ENCODE results near the gene NR2F2. TPM values are rescaled to one million over a fixed set of nuclear protein-coding genes. Genes with fewer than 3 reads are reported as not detected.

NR2F2 gene
- polyA plus RNA-seq, 1 donor from 2014 or later, result not detected

DNA sequence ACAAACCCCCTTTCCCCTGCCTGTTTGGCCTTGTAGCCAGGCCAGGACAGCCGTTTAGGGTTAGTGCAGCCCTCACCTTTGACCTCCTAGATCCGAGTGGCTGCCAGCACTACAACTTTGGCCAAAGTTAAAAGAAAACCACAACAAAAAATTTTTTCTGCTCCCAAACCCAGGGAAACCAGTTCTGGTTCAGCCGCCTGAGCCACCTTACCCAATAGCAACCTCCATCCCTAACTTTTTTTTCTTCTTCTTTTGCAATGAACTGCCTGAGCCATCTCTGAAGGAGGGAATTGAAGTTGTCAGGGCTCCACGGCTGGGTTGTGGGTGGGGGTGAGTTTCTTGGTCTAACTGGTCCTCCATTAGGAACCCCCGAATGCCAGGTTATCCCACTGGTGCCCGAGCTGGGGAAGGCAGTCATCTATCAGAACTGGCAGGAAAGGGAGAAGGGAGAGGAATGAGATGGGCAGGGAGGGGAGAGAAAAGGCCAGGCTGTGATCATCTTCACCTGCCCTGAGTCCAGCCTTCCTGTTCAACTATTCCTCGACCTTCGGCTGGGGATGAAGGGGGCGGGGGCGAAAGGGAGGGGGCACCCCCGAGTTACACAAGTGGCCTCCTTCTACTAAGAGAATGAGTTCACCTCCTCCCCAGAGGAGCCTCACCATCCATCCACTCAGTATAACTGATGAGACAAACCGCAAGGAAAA lies 6.2 kb upstream of the NR2F2 start:
- no peaks in the 10 kb centered on the region for H3K36me3 Mint-ChIP-seq
- H3K27me3 Mint-ChIP-seq, result peaks cover 54% of the 10 kb centered on the region
- no peak overlapping the region for H3K27ac Mint-ChIP-seq
- no peak overlapping the region for H3K4me3 Mint-ChIP-seq
- H3K4me1 Mint-ChIP-seq, result peaks cover 0 to 3% (median 0%) of the 10 kb centered on the region in 3 donors
- H3K9me3 Mint-ChIP-seq, result peaks cover 0 to 5% (median 4%) of the 10 kb centered on the region in 3 donors

DNA sequence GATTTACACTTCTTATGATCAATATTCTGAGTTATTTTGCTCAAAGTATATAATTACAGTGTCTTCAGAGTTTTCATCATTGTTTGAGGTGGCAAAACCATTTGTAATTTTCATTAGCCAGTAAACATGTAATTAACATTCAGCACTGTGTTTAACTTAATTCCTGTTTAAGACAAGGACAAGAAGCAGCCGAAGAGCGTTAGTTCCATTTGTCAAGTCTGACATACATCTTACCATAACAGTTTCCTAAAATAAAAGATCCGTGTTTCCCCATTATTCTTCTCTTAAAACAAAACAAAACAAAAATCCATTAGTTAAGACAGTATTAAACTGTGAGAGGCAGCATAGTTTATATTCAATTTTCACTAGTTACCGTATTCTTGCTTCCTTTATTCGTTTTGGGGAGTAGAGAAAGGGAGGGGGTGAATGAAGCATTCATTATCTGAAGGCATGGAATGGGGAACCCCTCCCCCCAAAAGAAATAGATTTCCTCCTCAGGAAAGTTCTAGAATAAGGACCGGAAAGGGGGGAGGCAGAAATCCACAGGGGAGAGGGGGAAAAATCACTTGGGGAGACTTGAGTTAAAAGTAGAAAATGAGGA lies 5.5 kb upstream of the NR2F2 start:
- Mint-ChIP-seq H3K27ac (no peak overlapping the region), H3K27me3 (peaks cover 57% of the 10 kb centered on the region), H3K4me1 (peaks cover 0 to 5% (median 0%) of the 10 kb centered on the region in 3 donors), H3K4me3 (no peak overlapping the region), H3K9me3 (peaks cover 0 to 7% (median 5%) of the 10 kb centered on the region in 3 donors), H3K36me3 (no peaks in the 10 kb centered on the region)

DNA sequence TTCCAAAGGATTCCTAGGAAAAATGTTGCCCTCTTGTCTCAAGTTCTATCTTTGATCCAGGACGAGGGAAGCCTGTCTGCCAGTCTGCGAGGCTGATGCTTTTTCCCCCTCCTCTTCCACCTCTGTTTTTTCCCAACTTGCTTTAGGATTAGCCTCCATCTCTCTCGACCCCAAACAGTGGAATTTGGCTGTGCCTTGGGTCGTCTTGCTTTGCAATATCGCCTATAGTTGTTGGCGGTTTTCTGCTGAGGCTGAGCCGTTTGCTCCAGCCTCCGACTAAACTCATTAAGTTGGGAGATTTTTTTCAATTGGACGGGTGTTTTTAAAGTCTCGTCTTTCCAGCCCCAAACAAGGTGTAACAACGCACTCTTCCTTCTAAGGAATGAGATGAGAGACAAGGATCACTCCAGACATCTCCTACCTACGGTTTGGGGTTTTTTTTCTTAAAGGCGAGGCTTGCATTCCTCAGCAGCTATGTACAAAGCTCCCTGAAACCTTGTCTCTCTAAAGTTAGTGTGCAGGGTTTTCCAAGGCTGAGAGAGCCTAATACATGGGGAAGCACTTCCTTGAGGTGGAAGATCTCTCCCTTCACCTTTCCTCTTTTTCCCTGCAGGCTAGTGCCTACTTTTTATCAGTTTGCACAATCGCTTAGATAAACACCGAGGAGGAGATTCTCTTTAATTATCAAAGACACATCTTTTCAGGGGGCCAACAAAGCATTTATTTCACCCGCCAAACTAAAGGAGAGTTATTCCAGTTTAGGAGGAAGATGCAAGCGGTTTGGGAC lies 4.8 kb upstream of the NR2F2 start:
- Mint-ChIP-seq H3K4me1 (peaks cover 0 to 5% (median 1%) of the 10 kb centered on the region in 3 donors), H3K27ac (peak overlapping the region in 1 of 3 donors; percentile 6), H3K27me3 (peaks cover 59% of the 10 kb centered on the region), H3K4me3 (no peak overlapping the region), H3K36me3 (no peaks in the 10 kb centered on the region), H3K9me3 (peaks cover 0 to 7% (median 5%) of the 10 kb centered on the region in 3 donors)

- peaks cover 62% of the 10 kb centered on the region for H3K27me3 Mint-ChIP-seq
- peaks cover 0 to 5% (median 2%) of the 10 kb centered on the region in 3 donors for H3K4me1 Mint-ChIP-seq
- H3K27ac Mint-ChIP-seq, result no peak overlapping the region
- no peaks in the 10 kb centered on the region for H3K36me3 Mint-ChIP-seq
- no peak overlapping the region for H3K4me3 Mint-ChIP-seq
- peaks cover 0 to 8% (median 5%) of the 10 kb centered on the region in 3 donors for H3K9me3 Mint-ChIP-seq
Measured at GRCh38 chr15:96326328-96327154, 4.0 kb upstream of the NR2F2 start.

DNA sequence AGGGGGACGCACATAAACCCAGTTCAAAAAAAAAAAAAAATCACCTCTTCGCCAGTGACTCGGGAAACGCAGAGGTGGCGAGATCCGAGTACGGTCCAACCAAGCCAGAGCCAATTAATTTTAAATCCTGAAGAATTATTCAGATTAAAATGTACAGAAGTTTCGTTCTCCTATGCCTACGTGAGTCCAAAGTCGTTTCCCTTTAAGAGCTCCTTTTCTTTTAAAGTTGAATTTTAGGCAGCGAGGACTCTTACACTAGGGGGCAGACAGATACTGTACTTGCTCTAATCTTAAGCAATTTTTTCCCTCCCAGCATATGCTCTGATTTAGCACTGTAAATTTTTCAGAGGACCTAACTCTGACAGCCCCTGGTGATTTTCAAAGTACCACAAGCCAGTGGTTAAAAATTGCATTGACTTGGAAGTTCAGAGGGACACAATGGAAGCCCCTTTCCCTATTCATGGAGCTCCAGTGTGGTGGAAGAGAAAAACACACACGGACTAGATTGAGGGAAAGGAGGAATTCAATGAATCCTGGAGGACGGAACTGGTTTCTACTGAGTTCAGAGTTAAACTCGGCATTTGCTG lies 3.3 kb upstream of the NR2F2 start:
- Mint-ChIP-seq H3K27ac (no peak overlapping the region), H3K4me3 (no peak overlapping the region), H3K36me3 (no peaks in the 10 kb centered on the region), H3K27me3 (peaks cover 65% of the 10 kb centered on the region), H3K9me3 (peaks cover 0 to 8% (median 5%) of the 10 kb centered on the region in 3 donors), H3K4me1 (peaks cover 0 to 5% (median 2%) of the 10 kb centered on the region in 3 donors)

- H3K4me1 Mint-ChIP-seq, result peaks cover 0 to 7% (median 5%) of the 10 kb centered on the region in 3 donors
- peaks cover 68% of the 10 kb centered on the region for H3K27me3 Mint-ChIP-seq
- no peak overlapping the region for H3K27ac Mint-ChIP-seq
- peak overlapping the region in 1 of 4 donors; percentile 23 for H3K4me3 Mint-ChIP-seq
- H3K36me3 Mint-ChIP-seq, result peaks cover 2% of the 10 kb centered on the region
- H3K9me3 Mint-ChIP-seq, result peaks cover 0 to 11% (median 5%) of the 10 kb centered on the region in 3 donors
Measured at GRCh38 chr15:96328181-96328876, 2.2 kb upstream of the NR2F2 start.

GRCh38 chr15:96328877-96329195 lies 1.7 kb upstream of the NR2F2 start:
- peak overlapping the region in 1 of 3 donors; percentile 85 for H3K27ac Mint-ChIP-seq
- H3K4me3 Mint-ChIP-seq, result peak overlapping the region in 1 of 4 donors; percentile 23
- H3K9me3 Mint-ChIP-seq, result peaks cover 0 to 11% (median 5%) of the 10 kb centered on the region in 3 donors
- H3K27me3 Mint-ChIP-seq, result peaks cover 70% of the 10 kb centered on the region
- H3K4me1 Mint-ChIP-seq, result peaks cover 0 to 7% (median 5%) of the 10 kb centered on the region in 3 donors
- H3K36me3 Mint-ChIP-seq, result peaks cover 2% of the 10 kb centered on the region

- Mint-ChIP-seq H3K36me3 (peaks cover 2% of the 10 kb centered on the region), H3K9me3 (peaks cover 0 to 11% (median 5%) of the 10 kb centered on the region in 3 donors), H3K4me3 (peak overlapping the region in 2 of 4 donors; percentile 18 to 79), H3K27me3 (peaks cover 64% of the 10 kb centered on the region), H3K4me1 (peaks cover 0 to 7% (median 5%) of the 10 kb centered on the region in 3 donors), H3K27ac (peak overlapping the region; percentile 17 to 85 (median 20))
Measured at GRCh38 chr15:96329403-96329981, 1.0 kb upstream of the NR2F2 start.

GRCh38 chr15:96330064-96330449 lies 443 bp upstream of the NR2F2 start:
- Mint-ChIP-seq H3K9me3 (peaks cover 0 to 11% (median 2%) of the 10 kb centered on the region in 3 donors), H3K4me3 (peak overlapping the region in 3 of 4 donors; percentile 34 to 79 (median 58)), H3K4me1 (peaks cover 0 to 7% (median 5%) of the 10 kb centered on the region in 3 donors), H3K36me3 (peaks cover 2% of the 10 kb centered on the region), H3K27ac (peak overlapping the region in 2 of 3 donors; percentile 20 to 63), H3K27me3 (peaks cover 61% of the 10 kb centered on the region)

GRCh38 chr15:96331144-96331944 lies 844 bp downstream of the NR2F2 start:
- peak overlapping the region in 1 of 3 donors; percentile 74 for H3K27ac Mint-ChIP-seq
- peak overlapping the region in 1 of 4 donors; percentile 75 for H3K4me3 Mint-ChIP-seq
- H3K9me3 Mint-ChIP-seq, result peaks cover 0 to 9% (median 0%) of the 10 kb centered on the region in 3 donors
- H3K36me3 Mint-ChIP-seq, result peaks cover 2% of the 10 kb centered on the region
- H3K4me1 Mint-ChIP-seq, result peaks cover 0 to 7% (median 5%) of the 10 kb centered on the region in 3 donors
- H3K27me3 Mint-ChIP-seq, result peaks cover 65% of the 10 kb centered on the region

DNA sequence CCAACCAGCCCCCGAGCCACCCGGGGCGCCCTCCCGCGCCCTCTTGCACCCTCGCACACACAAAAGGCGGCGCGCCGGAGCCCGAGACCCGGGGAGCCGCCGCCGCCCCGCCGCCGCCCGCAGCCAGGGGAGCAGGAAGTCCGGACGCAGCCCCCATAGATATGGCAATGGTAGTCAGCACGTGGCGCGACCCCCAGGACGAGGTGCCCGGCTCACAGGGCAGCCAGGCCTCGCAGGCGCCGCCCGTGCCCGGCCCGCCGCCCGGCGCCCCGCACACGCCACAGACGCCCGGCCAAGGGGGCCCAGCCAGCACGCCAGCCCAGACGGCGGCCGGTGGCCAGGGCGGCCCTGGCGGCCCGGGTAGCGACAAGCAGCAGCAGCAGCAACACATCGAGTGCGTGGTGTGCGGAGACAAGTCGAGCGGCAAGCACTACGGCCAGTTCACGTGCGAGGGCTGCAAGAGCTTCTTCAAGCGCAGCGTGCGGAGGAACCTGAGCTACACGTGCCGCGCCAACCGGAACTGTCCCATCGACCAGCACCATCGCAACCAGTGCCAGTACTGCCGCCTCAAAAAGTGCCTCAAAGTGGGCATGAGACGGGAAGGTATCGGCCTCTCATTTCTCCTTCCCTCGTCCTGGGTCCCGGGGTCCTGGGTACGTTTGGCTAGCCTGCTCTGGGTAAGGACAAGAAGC lies 1.6 kb downstream of the NR2F2 start:
- peak overlapping the region in 1 of 3 donors; percentile 67 for H3K27ac Mint-ChIP-seq
- H3K27me3 Mint-ChIP-seq, result peaks cover 63% of the 10 kb centered on the region
- peaks cover 2% of the 10 kb centered on the region for H3K36me3 Mint-ChIP-seq
- H3K4me3 Mint-ChIP-seq, result peak overlapping the region in 2 of 4 donors; percentile 75 to 86
- peaks cover 0 to 9% (median 0%) of the 10 kb centered on the region in 3 donors for H3K9me3 Mint-ChIP-seq
- H3K4me1 Mint-ChIP-seq, result peaks cover 0 to 5% (median 5%) of the 10 kb centered on the region in 3 donors

- peaks cover 0 to 5% (median 5%) of the 10 kb centered on the region in 3 donors for H3K4me1 Mint-ChIP-seq
- H3K9me3 Mint-ChIP-seq, result peaks cover 0 to 9% (median 0%) of the 10 kb centered on the region in 3 donors
- peak overlapping the region in 1 of 3 donors; percentile 67 for H3K27ac Mint-ChIP-seq
- peaks cover 63% of the 10 kb centered on the region for H3K27me3 Mint-ChIP-seq
- peak overlapping the region in 1 of 4 donors; percentile 86 for H3K4me3 Mint-ChIP-seq
- peaks cover 2% of the 10 kb centered on the region for H3K36me3 Mint-ChIP-seq
Measured at GRCh38 chr15:96332637-96333121, 2.2 kb downstream of the NR2F2 start.
